Glomerular endothelial cell (primary cell): ENCODE results near the gene SOAT2. TPM values are rescaled to one million over a fixed set of nuclear protein-coding genes. Genes with fewer than 3 reads are reported as not detected.

ENCODE experiments used
- total RNA-seq: library from RNA; depleted of rRNA; stranded (reverse); fragments of >200 nt; gene quantifications from 2 replicates; pipeline ENCODE4 v1.2.3, GENCODE V29; 2015

SOAT2 gene
- total RNA-seq, 1 donor from 2014 or later: not detected

Other genes with a start within 250 kb of the SOAT2 start
- gene KRT8, start 198.4 kb upstream of the SOAT2 start, total RNA-seq: 43.1 and 79.8 TPM in 2 replicates
- gene KRT18, start 154.4 kb upstream of the SOAT2 start, total RNA-seq: 297 and 429 TPM in 2 replicates
- 250 and 312 TPM in 2 replicates for gene EIF4B, start 97.0 kb upstream of the SOAT2 start, total RNA-seq
- 38.5 and 66.7 TPM in 2 replicates for gene TNS2, start 53.4 kb upstream of the SOAT2 start, total RNA-seq
- gene SPRYD3, start 24.1 kb upstream of the SOAT2 start, total RNA-seq: 27.0 and 32.7 TPM in 2 replicates
- 21.5 and 55.3 TPM in 2 replicates for gene IGFBP6, start 5.8 kb upstream of the SOAT2 start, total RNA-seq
- gene ZNF740, start 77.2 kb downstream of the SOAT2 start, total RNA-seq: 9.2 and 10.9 TPM in 2 replicates
- 5.7 and 17.3 TPM in 2 replicates for gene CSAD, start 77.4 kb downstream of the SOAT2 start, total RNA-seq
- gene ITGB7, start 103.8 kb downstream of the SOAT2 start, total RNA-seq: not detected in 2 replicates
- 9.8 and 16.7 TPM in 2 replicates for gene RARG, start 128.7 kb downstream of the SOAT2 start, total RNA-seq
- 2.6 and 4.8 TPM in 2 replicates for gene ESPL1, start 164.8 kb downstream of the SOAT2 start, total RNA-seq
- 344 and 417 TPM in 2 replicates for gene PFDN5, start 192.1 kb downstream of the SOAT2 start, total RNA-seq
- 41.4 and 55.0 TPM in 2 replicates for gene MYG1, start 196.2 kb downstream of the SOAT2 start, total RNA-seq
- 51.8 and 56.7 TPM in 2 replicates for gene AAAS, start 218.1 kb downstream of the SOAT2 start, total RNA-seq
- gene SP7, start 232.9 kb downstream of the SOAT2 start, total RNA-seq: not detected in 2 replicates